Esophagus muscularis mucosa (tissue), 3 donors: ENCODE data around the gene PLSCR4.

Experiments
- CTCF ChIP-seq, 3 experiments: fragments of 200-600 bp in 2 of 3; fragments of 450-650 bp in 1 of 3; sonication (generic) in 2 of 3; IDR thresholded peaks; one replicate each; pipeline ENCODE4 v1.5.1; 2017 to 2019; ENCODE audit warnings: antibody characterized with exemption in 3 of 3, mild to moderate bottlenecking in 2 of 3, moderate library complexity in 1 of 3
- EP300 ChIP-seq: sonication (generic); formaldehyde crosslinking; IDR thresholded peaks from one replicate; pipeline ENCODE4 v1.6.1; 2017; ENCODE audit warnings: antibody characterized with exemption

DNA sequence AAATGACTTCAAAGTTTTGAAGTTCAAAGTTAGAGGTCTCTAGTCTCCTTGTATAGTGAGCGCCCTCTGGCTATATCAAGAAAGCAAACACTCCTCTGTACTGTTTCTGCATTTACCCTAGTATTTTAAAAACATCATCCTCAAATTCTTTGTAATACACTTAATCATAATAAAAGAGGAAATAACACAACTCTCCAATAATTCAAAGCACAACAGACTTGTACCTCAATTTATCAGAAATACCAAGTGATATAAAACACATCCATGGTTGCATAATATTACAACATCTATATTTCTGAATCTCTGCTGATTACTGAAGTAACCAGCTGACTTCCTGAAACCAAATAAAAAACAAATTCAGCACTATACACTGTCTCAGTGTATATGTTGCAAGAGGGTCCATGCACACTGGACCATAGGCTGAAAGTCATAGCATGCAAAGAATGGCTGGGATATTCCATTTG lies 102.4 kb downstream of the PLSCR4 start:
- TF ChIP-seq CTCF (IDR thresholded peaks at IDR 0.05) (peak; percentile 49 to 52 (median 49)), EP300 (no peak)
